PC-9 (cell line): ENCODE data around the gene XPNPEP1. TPM values are rescaled to one million over a fixed set of nuclear protein-coding genes. Genes with fewer than 3 reads are reported as not detected.

Experiments used
- BruUV-seq: library from RNA; stranded (reverse); fragments of 400-500 nt; replicated peaks from 2 replicates; lab custom pipeline; 2021; lab: Mats Ljungman, UMichigan
- CTCF ChIA-PET: fragments of 300-600 bp; sonication (Branson Sonifier 250); formaldehyde crosslinking; loops from one replicate; lab custom pipeline; 2022; ENCODE audit warnings: antibody characterized with exemption; lab: Charles Lee
- POLR2A ChIA-PET: fragments of 300-600 bp; sonication (Branson Sonifier 250); formaldehyde crosslinking; loops from one replicate; lab custom pipeline; 2022; ENCODE audit warnings: antibody characterized with exemption; ENCODE audit not compliant: unreplicated experiment; lab: Charles Lee
- DNase-seq, 2 experiments: peaks; one replicate each; pipeline versions ENCODE4 v3.0.0 to v3.0.0-alpha.2; 2015 to 2022; ENCODE audit warnings: mixed read lengths in 1 of 2
- H2AFZ ChIP-seq: fragments of 200-600 bp; sonication (generic); 2 replicates; pipeline ENCODE4 v1.8.1; 2017; ENCODE audit warnings: antibody characterized with exemption
- H3F3A ChIP-seq: fragments of 200-600 bp; sonication (generic); 2 replicates; pipeline ENCODE4 v1.8.1; 2017; ENCODE audit warnings: antibody characterized with exemption, mild to moderate bottlenecking, low read depth; ENCODE audit not compliant: insufficient read depth
- H3K27ac ChIP-seq: fragments of 200-600 bp; sonication (generic); 2 replicates; pipeline ENCODE4 v1.6.1; 2016; ENCODE audit warnings: mixed run types
- H3K27me3 ChIP-seq: fragments of 200-600 bp; sonication (generic); 2 replicates; pipeline ENCODE4 v1.6.1; 2016; ENCODE audit warnings: low read depth, mixed run types; ENCODE audit not compliant: insufficient read depth
- H3K36me3 ChIP-seq: fragments of 200-600 bp; sonication (generic); 2 replicates; pipeline ENCODE4 v1.6.1; 2016; ENCODE audit warnings: low read depth, mixed run types
- H3K4me1 ChIP-seq: fragments of 200-600 bp; sonication (generic); replicated peaks from 2 replicates; pipeline ENCODE4 v1.6.1; 2016; ENCODE audit warnings: mixed run types; ENCODE audit not compliant: insufficient read depth
- H3K4me2 ChIP-seq: fragments of 200-600 bp; sonication (generic); 2 replicates; pipeline ENCODE4 v1.6.1; 2017; ENCODE audit warnings: mixed run types
- H3K4me3 ChIP-seq: fragments of 200-600 bp; sonication (generic); 2 replicates; pipeline ENCODE4 v1.6.1; 2016; ENCODE audit warnings: mixed run types
- H3K79me2 ChIP-seq: fragments of 200-600 bp; sonication (generic); 2 replicates; pipeline ENCODE4 v1.6.1; 2017; ENCODE audit warnings: low read depth, mixed run types
- H3K9me2 ChIP-seq: fragments of 200-600 bp; sonication (generic); 2 replicates; pipeline ENCODE4 v1.8.1; 2017; ENCODE audit warnings: mild to moderate bottlenecking; ENCODE audit not compliant: insufficient read depth
- H3K9me3 ChIP-seq: fragments of 200-600 bp; sonication (generic); 2 replicates; pipeline ENCODE4 v1.8.1; 2016; ENCODE audit warnings: low read depth; ENCODE audit not compliant: insufficient read depth
- H4K20me1 ChIP-seq: fragments of 200-600 bp; sonication (generic); 2 replicates; pipeline ENCODE4 v1.8.1; 2017; ENCODE audit not compliant: insufficient read depth
- CTCF ChIP-seq: fragments of 200-600 bp; sonication (generic); conservative IDR thresholded peaks from 2 replicates; pipeline ENCODE4 v1.6.1; 2017; ENCODE audit warnings: mixed run types, antibody characterized with exemption, mild to moderate bottlenecking, moderate library complexity
- EZH2 ChIP-seq: fragments of 200-600 bp; sonication (generic); IDR thresholded peaks from 2 replicates; pipeline ENCODE4 v1.8.0; 2017; ENCODE audit warnings: antibody characterized with exemption, low read depth
- intact Hi-C: fragments of 100-400 bp; cut with micrococcal nuclease; formaldehyde crosslinking; loops from one replicate; pipeline ENCODE4 v1.10.0; 2022; ENCODE audit not compliant: unreplicated experiment
- total RNA-seq: library from RNA; stranded (reverse); gene quantifications from 2 replicates; pipeline ENCODE4 v1.2.3, GENCODE V29; 2021

XPNPEP1 gene
- total RNA-seq, 1 experiment from 2014 or later, result 24.6 TPM

GRCh38 chr10:109902992-109903947 is 20.0 kb downstream of the XPNPEP1 start:
- no TSS peak for BruUV-seq
- no peaks in the 10 kb centered on the region for H3K9me3 ChIP-seq
- no peak for TF ChIP-seq EZH2
- TF ChIP-seq CTCF, result no peak
- POLR2A ChIA-PET, result no interaction called here
- no peaks in the 10 kb centered on the region for H3K4me1 ChIP-seq
- no peak for DNase-seq
- no peaks in the 10 kb centered on the region for H3K9me2 ChIP-seq
- no peak overlapping the region for H3K4me3 ChIP-seq
- no peak overlapping the region for H3K27ac ChIP-seq
- no peaks in the 10 kb centered on the region for H3K36me3 ChIP-seq
- no peak overlapping the region for H3K4me2 ChIP-seq
- H3K79me2 ChIP-seq, result no peaks in the 10 kb centered on the region
- CTCF ChIA-PET, result no interaction called here
- no peaks in the 10 kb centered on the region for H3K27me3 ChIP-seq
- H4K20me1 ChIP-seq, result no peaks in the 10 kb centered on the region
- no peaks in the 10 kb centered on the region for H3F3A ChIP-seq
- H2AFZ ChIP-seq, result no peak overlapping the region
- intact Hi-C loops, result no loop called here

- Histone ChIP-seq H4K20me1 (no peaks in the 10 kb centered on the region), H3K27me3 (no peaks in the 10 kb centered on the region), H3K79me2 (no peaks in the 10 kb centered on the region), H3K9me2 (no peaks in the 10 kb centered on the region), H3K4me1 (no peaks in the 10 kb centered on the region), H3K4me3 (no peak overlapping the region), H3F3A (no peaks in the 10 kb centered on the region), H3K27ac (no peak overlapping the region), H3K4me2 (no peak overlapping the region), H3K36me3 (no peaks in the 10 kb centered on the region), H2AFZ (no peak overlapping the region), H3K9me3 (no peaks in the 10 kb centered on the region)
- POLR2A ChIA-PET, result no interaction called here
- BruUV-seq, result no TSS peak
- intact Hi-C loops, result no loop called here
- TF ChIP-seq CTCF (no peak), EZH2 (no peak)
- CTCF ChIA-PET, result no interaction called here
- no peak for DNase-seq
These were observed 23.7 kb downstream of the XPNPEP1 start for GRCh38 chr10:109899356-109900331.

GRCh38 chr10:109898666-109899355 is 24.5 kb downstream of the XPNPEP1 start:
- DNase-seq, result no peak
- intact Hi-C loops, result no loop called here
- CTCF ChIA-PET, result no interaction called here

More at GRCh38 chr10:109898666-109899355, 24.5 kb downstream of the XPNPEP1 start:
- Histone ChIP-seq H3K4me1 (no peaks in the 10 kb centered on the region), H3K27ac (no peak overlapping the region), H2AFZ (no peak overlapping the region), H3K9me2 (no peaks in the 10 kb centered on the region), H3K27me3 (no peaks in the 10 kb centered on the region), H3K4me3 (no peak overlapping the region), H3F3A (no peaks in the 10 kb centered on the region), H3K36me3 (no peaks in the 10 kb centered on the region), H3K9me3 (no peaks in the 10 kb centered on the region), H3K79me2 (no peaks in the 10 kb centered on the region), H4K20me1 (no peaks in the 10 kb centered on the region), H3K4me2 (no peak overlapping the region)
- TF ChIP-seq EZH2, result no peak
- no peak for TF ChIP-seq CTCF
- no TSS peak for BruUV-seq
- POLR2A ChIA-PET, result no interaction called here
